Measurements from ENCODE around the gene SFMBT2.

Gene SFMBT2

GRCh38 chr10:7362471-7362870, 48.4 kb downstream of the SFMBT2 start:
- DNase-seq = no peak

- no peak for DNase-seq
These were observed 49.5 kb downstream of the SFMBT2 start for GRCh38 chr10:7361316-7361715.

- no peak for DNase-seq
These were observed 50.9 kb downstream of the SFMBT2 start for GRCh38 chr10:7359954-7360353.

- no peak for DNase-seq
These were observed 51.5 kb downstream of the SFMBT2 start for GRCh38 chr10:7359356-7359755.

- no peak for DNase-seq
These were observed 53.6 kb downstream of the SFMBT2 start for GRCh38 chr10:7357193-7357592.

- no peak for DNase-seq
These were observed 56.3 kb downstream of the SFMBT2 start for GRCh38 chr10:7354330-7355047.

- no peak for DNase-seq
These were observed 58.9 kb downstream of the SFMBT2 start for GRCh38 chr10:7351894-7352293.

- DNase-seq = no peak
These were observed 60.2 kb downstream of the SFMBT2 start for GRCh38 chr10:7350541-7351195.

GRCh38 chr10:7345717-7346116, 65.1 kb downstream of the SFMBT2 start:
- DNase-seq = no peak

GRCh38 chr10:7343040-7343439, 67.8 kb downstream of the SFMBT2 start:
- DNase-seq = no peak

GRCh38 chr10:7340179-7340874, 70.5 kb downstream of the SFMBT2 start:
- no peak for DNase-seq

- DNase-seq = no peak
These were observed 71.3 kb downstream of the SFMBT2 start for GRCh38 chr10:7339510-7339909.

GRCh38 chr10:7338469-7338868, 72.4 kb downstream of the SFMBT2 start:
- no peak for DNase-seq

- DNase-seq = no peak
These were observed 73.2 kb downstream of the SFMBT2 start for GRCh38 chr10:7337431-7338171.

- no peak for DNase-seq
These were observed 74.9 kb downstream of the SFMBT2 start for GRCh38 chr10:7335977-7336376.

GRCh38 chr10:7334642-7334964, 76.2 kb downstream of the SFMBT2 start:
- DNase-seq = no peak

GRCh38 chr10:7333961-7334641, 76.7 kb downstream of the SFMBT2 start:
- DNase-seq = no peak

GRCh38 chr10:7329219-7329618, 81.6 kb downstream of the SFMBT2 start:
- no peak for DNase-seq

- DNase-seq = no peak
These were observed 82.9 kb downstream of the SFMBT2 start for GRCh38 chr10:7327885-7328284.

- DNase-seq = no peak
These were observed 88.2 kb downstream of the SFMBT2 start for GRCh38 chr10:7322623-7323022.

GRCh38 chr10:7320072-7320471, 90.8 kb downstream of the SFMBT2 start:
- no peak for DNase-seq

GRCh38 chr10:7319632-7320031, 91.2 kb downstream of the SFMBT2 start:
- DNase-seq = no peak

- DNase-seq = no peak
These were observed 92.0 kb downstream of the SFMBT2 start for GRCh38 chr10:7318836-7319235.
